ENCODE results near the gene SLC26A1.

DNA sequence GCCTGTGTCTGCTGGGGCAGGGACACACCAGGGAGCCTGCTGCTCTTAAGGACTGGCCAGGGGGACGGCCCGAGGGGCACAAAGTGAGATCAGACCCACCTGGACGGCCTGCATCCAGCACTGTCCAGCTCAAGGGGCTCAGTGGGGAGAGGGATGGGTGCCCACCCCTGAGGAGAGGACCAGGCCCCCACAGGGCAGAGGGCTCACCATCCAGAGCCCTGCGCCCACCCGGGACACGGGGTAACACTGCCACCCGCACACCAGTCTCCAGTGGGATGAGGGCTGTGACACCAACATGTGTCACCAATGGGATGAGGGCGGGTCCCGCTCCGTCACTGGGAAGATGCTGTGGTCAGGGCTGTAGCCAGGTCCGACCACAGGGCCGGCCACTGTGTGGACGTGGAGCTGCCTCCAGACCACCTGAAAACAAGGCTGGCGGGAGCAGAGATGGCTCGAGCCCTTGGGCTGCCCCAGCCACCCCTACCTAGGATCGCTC, 33.0 kb downstream of the SLC26A1 start:
- no peak for TF ChIP-seq TCF12 (IDR thresholded peaks at IDR 0.05; ENCODE audit: low read depth)
- TF ChIP-seq REST (IDR thresholded peaks at IDR 0.05; ENCODE audit: low read depth), result no peak
- no peak for TF ChIP-seq MAX (IDR thresholded peaks at IDR 0.05)
- TF ChIP-seq CEBPB (IDR thresholded peaks at IDR 0.05), result no peak
- TF ChIP-seq FOXM1 (IDR thresholded peaks at IDR 0.05; ENCODE audit: borderline replicate concordance, low read depth), result no peak

Measured in Ishikawa (cell line).